Cardiac muscle cell (in vitro differentiated cells and primary cell): ENCODE data around the gene PGD. TPM values are rescaled to one million over a fixed set of nuclear protein-coding genes. Genes with fewer than 3 reads are reported as not detected.
A peak's percentile ranks its signal among the peaks of the same experiment; 100 is the strongest.
"Not testable (repeated sequence)": the region's sequence is repeated elsewhere in the genome, so short reads cannot be mapped to it uniquely, and the experiment has no call there.

Experiments
- DNase-seq, 2 donors: peaks; one replicate each; pipeline versions ENCODE4 v3.0.0 to v3.0.0-alpha.2; 2010 to 2017; ENCODE audit warnings: low read depth in 1 of 2, low spot score in 1 of 2
- H3K27ac ChIP-seq: fragments of 200-600 bp; sonication (generic); 2 replicates; pipeline ENCODE4 v1.5.1; 2016
- H3K27me3 ChIP-seq: fragments of 200-600 bp; sonication (generic); 2 replicates; pipeline ENCODE4 v1.6.0; 2016; ENCODE audit warnings: control low read depth
- H3K36me3 ChIP-seq: fragments of 200-600 bp; sonication (generic); 2 replicates; pipeline ENCODE4 v1.5.1; 2016; ENCODE audit warnings: control low read depth
- H3K4me1 ChIP-seq: fragments of 200-600 bp; sonication (generic); 2 replicates; pipeline ENCODE4 v1.8.1; 2017; ENCODE audit warnings: low read depth, mild to moderate bottlenecking, mixed run types
- H3K4me3 ChIP-seq: fragments of 200-600 bp; sonication (generic); 2 replicates; pipeline ENCODE4 v1.5.1; 2016; ENCODE audit warnings: mild to moderate bottlenecking
- H3K9me3 ChIP-seq: fragments of 200-600 bp; sonication (generic); 2 replicates; pipeline ENCODE4 v1.5.1; 2017; ENCODE audit warnings: low read depth, mild to moderate bottlenecking, control low read depth
- CTCF ChIP-seq: IDR thresholded peaks from 2 replicates; pipeline ENCODE4 v1.5.1; 2012; ENCODE audit warnings: low read depth, mild to moderate bottlenecking, low read length
- polyA plus RNA-seq: library from polyadenylated mRNA; unstranded; fragments of >200 nt; fragmentation: Nextera tagmentation; extraction: Ambion mirVana; gene quantifications from 2 replicates; pipeline ENCODE4 v1.2.1, GENCODE V29; 2016
- total RNA-seq: library from RNA; depleted of rRNA; stranded (reverse); fragments of >200 nt; gene quantifications from 2 replicates; pipeline ENCODE4 v1.2.3, GENCODE V29; 2016

PGD gene
- total and polyA plus RNA-seq, 2 experiments from 2014 or later: 201 to 214 TPM

GRCh38 chr1:10415211-10415930 lies 16.5 kb downstream of the PGD start:
- Histone ChIP-seq H3K36me3 (peaks cover 74% of the 10 kb centered on the region), H3K27ac (no peak overlapping the region), H3K4me1 (no peaks in the 10 kb centered on the region), H3K9me3 (no peaks in the 10 kb centered on the region), H3K4me3 (no peak overlapping the region), H3K27me3 (no peaks in the 10 kb centered on the region)
- DNase-seq: peak in 1 of 2 donors; percentile 87
- no peak for TF ChIP-seq CTCF

- H3K36me3 ChIP-seq: peaks cover 75% of the 10 kb centered on the region
- H3K27ac ChIP-seq, H3K9me3 ChIP-seq, H3K27me3 ChIP-seq, DNase-seq, H3K4me1 ChIP-seq, H3K4me3 ChIP-seq: not testable (repeated sequence)
Measured at GRCh38 chr1:10415967-10416366, 17.1 kb downstream of the PGD start.

DNA sequence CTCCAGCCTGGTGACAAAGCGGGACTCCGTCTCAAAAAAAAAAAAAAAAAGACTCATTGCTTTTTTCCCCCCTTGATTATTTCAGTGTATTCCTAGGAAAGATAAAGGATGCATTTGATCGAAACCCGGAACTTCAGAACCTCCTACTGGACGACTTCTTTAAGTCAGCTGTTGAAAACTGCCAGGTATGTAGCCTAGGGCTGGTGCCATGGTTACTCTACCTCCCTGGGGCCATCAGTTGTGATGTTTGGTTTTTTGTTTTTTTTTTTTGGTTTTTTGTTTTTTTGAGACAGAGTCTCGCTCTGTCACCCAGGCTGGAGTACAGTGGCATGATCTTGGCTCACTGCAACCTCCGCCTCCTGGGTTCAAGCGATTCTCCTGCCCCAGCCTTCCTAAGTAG lies 19.9 kb downstream of the PGD start:
- peaks cover 52% of the 10 kb centered on the region for H3K36me3 ChIP-seq
- H3K27ac ChIP-seq, H3K4me3 ChIP-seq, H3K9me3 ChIP-seq, H3K4me1 ChIP-seq, H3K27me3 ChIP-seq, DNase-seq: not testable (repeated sequence)

- TF ChIP-seq CTCF: no peak
- peaks cover 46% of the 10 kb centered on the region for H3K36me3 ChIP-seq
Measured at GRCh38 chr1:10419351-10419750, 20.5 kb downstream of the PGD start.

DNA sequence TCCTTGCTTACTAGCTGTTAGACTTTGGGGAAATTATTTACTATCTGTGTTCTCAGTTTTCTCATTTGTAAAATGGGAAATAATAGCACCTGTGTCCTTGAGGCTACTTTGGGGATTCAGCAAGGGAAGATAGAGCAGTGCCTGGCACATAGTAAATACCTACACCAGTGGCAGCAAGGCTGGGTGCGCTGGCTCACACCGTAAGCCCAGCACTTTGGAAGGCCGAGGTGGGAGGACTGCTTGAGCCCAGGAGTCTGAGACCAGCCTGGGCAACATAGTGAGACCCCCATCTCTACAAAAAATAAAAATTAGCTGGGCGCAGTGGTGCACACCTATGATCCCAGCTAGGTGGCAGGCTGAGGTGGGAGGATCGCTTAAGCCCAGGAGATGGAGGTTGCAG lies 22.8 kb downstream of the PGD start:
- DNase-seq: no peak
- no peaks in the 10 kb centered on the region for H3K27me3 ChIP-seq
- no peaks in the 10 kb centered on the region for H3K4me1 ChIP-seq
- H3K27ac ChIP-seq: peak overlapping the region; percentile 72
- H3K4me3 ChIP-seq: no peak overlapping the region
- H3K36me3 ChIP-seq: peaks cover 29% of the 10 kb centered on the region
- H3K9me3 ChIP-seq: no peaks in the 10 kb centered on the region
- no peak for TF ChIP-seq CTCF

More at GRCh38 chr1:10419351-10419750, 20.5 kb downstream of the PGD start:
- Histone ChIP-seq H3K4me3 (no peak overlapping the region), H3K27me3 (no peaks in the 10 kb centered on the region), H3K4me1 (no peaks in the 10 kb centered on the region), H3K27ac (no peak overlapping the region), H3K9me3 (no peaks in the 10 kb centered on the region)
- DNase-seq: no peak

- no peak overlapping the region for H3K27ac ChIP-seq
- H3K9me3 ChIP-seq: no peaks in the 10 kb centered on the region
- TF ChIP-seq CTCF: no peak
Measured at GRCh38 chr1:10424034-10424433, 25.2 kb downstream of the PGD start.

DNA sequence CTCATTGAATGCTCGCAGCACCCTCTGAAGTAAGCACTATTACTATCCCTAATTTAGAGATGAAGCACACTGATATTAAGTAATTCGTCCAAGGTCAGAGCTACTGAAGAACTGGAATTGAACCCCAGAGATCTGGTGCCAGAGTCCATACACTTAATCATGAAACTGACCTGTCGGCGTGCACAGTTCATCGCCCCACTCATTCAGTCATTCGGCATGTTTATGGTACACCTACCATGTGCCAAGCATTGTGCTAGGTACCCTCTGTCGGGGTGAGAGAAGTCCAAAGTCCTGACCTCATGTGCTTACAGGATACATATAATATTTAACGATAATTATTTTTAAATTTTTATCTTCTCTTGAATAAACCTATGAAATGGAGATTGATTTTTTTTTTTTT lies 25.8 kb downstream of the PGD start:
- H3K4me1 ChIP-seq: no peaks in the 10 kb centered on the region
- peaks cover 12% of the 10 kb centered on the region for H3K36me3 ChIP-seq
- H3K27ac ChIP-seq: no peak overlapping the region
- DNase-seq: no peak
- no peaks in the 10 kb centered on the region for H3K27me3 ChIP-seq
- TF ChIP-seq CTCF: no peak
- no peak overlapping the region for H3K4me3 ChIP-seq
- H3K9me3 ChIP-seq: no peaks in the 10 kb centered on the region

More at GRCh38 chr1:10424034-10424433, 25.2 kb downstream of the PGD start:
- Histone ChIP-seq H3K4me1 (no peaks in the 10 kb centered on the region), H3K36me3 (peaks cover 17% of the 10 kb centered on the region), H3K27me3 (no peaks in the 10 kb centered on the region), H3K4me3 (no peak overlapping the region)
- peak in 1 of 2 donors; percentile 61 for DNase-seq

DNA sequence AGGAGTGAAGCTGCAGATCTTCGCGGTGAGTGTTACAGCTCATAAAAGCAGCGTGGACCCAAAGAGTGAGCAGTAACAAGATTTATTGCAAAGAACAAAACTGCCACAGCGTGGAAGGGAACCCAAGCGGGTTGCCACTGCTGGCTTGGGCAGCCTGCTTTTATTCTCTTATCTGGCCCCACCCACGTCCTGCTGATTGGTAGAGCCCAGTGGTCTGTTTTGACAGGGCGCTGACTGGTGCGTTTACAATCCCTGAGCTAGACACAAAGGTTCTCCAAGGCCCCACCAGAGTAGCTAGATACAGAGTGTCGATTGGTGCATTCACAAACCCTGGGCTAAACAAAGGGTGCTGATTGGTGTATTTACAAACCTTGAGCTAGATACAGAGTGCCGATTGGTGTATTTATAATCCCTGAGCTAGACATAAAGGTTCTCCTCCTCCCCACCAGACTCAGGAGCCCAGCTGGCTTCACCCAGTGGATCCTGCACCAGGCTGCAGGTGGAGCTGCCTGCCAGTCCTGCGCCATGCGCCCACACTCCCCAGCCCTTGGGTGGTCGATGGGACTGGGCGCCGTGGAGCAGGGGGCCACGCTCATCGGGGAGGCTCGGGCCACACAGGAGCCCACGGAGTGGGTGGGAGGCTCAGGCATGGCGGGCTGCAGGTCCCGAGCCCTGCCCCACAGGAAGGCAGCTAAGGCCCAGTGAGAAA lies 27.1 kb downstream of the PGD start:
- not testable (repeated sequence) for H3K27ac ChIP-seq, H3K27me3 ChIP-seq, DNase-seq, H3K9me3 ChIP-seq, H3K36me3 ChIP-seq, H3K4me1 ChIP-seq, H3K4me3 ChIP-seq

GRCh38 chr1:10426535-10426848 lies 27.6 kb downstream of the PGD start:
- not testable (repeated sequence) for H3K27ac ChIP-seq, H3K9me3 ChIP-seq, H3K4me1 ChIP-seq, H3K4me3 ChIP-seq, H3K36me3 ChIP-seq, DNase-seq, H3K27me3 ChIP-seq
